ENCODE measurements around the gene ZFAND2A. TPM values are rescaled to one million over a fixed set of nuclear protein-coding genes. Genes with fewer than 3 reads are reported as not detected.

The ZFAND2A gene
- total and polyA plus RNA-seq, 2 donors (not counting 3 experiments of a cell fraction or from before 2014, with no cell fraction given) = 31.8 to 40.6 TPM

DNA sequence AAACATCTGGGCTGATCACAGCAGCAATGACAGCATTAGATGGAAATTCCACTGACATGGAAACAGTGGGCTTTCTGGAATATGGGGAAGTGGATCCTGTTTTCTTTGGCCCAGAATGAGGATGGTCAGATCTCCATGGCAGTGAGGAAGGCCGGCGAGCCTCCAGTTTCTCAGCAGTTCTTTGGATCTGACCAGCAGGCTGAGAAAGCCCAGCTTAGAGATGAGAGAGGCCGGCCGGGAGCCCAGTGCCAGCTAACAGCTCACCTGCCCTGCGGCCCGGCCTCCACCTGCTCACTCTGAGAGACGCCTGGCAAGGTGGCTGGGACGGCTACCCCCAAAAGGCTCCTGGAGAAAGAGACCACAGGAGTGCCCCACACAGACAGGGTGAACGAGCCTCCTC, 47.9 kb downstream of the ZFAND2A start:
- Histone ChIP-seq H3K4me1 (ENCODE audit: control insufficient read depth, extremely low read depth, insufficient read depth, low read length) (peaks cover 7% of the 10 kb centered on the region), H3K9me1 (replicated peaks; ENCODE audit: control insufficient read depth, extremely low read depth, insufficient read depth, low read length) (no peaks in the 10 kb centered on the region), H2AFZ (ENCODE audit: low read depth, low read length) (no peak overlapping the region), H3K4me2 (ENCODE audit: insufficient read depth, low read length) (no peak overlapping the region), H3K79me2 (ENCODE audit: control insufficient read depth, insufficient read depth, low read length) (no peaks in the 10 kb centered on the region), H4K20me1 (replicated peaks; ENCODE audit: control insufficient read depth, extremely low read depth, insufficient read depth, low read length) (no peaks in the 10 kb centered on the region), H3K9ac (replicated peaks; ENCODE audit: extremely low read depth, insufficient read depth, low read length) (no peak overlapping the region), H3K4me3 (replicated peaks in 1 of 3; ENCODE audit: insufficient read depth in 1 of 3, low read depth in 1 of 3, low read length in 3 of 3) (no peak overlapping the region), H3K9me3 (replicated peaks; ENCODE audit: control insufficient read depth, insufficient read depth, low read length) (no peaks in the 10 kb centered on the region), H3K27ac (ENCODE audit: insufficient read depth, low read depth, low read length) (no peak overlapping the region), H3K36me3 (ENCODE audit: control insufficient read depth in 2 of 2, extremely low read depth in 1 of 2, insufficient read depth in 2 of 2, low read length in 2 of 2) (no peaks in the 10 kb centered on the region), H3K27me3 (ENCODE audit: control insufficient read depth in 2 of 2, insufficient read depth in 2 of 2, low read length in 2 of 2) (no peaks in the 10 kb centered on the region)
- dilution Hi-C loops (cut with MboI; ENCODE audit: extremely low pct_ligation_motif_present, low sequenced_read_pairs) = no loop called here
- TF ChIP-seq JUN (IDR thresholded peaks at IDR 0.05; ENCODE audit: borderline replicate concordance, insufficient read depth, insufficient read length, low read depth) (no peak), MYC (IDR thresholded peaks at IDR 0.05; ENCODE audit: low read depth, low read length) (no peak), POLR2AphosphoS5 (IDR thresholded peaks at IDR 0.05; ENCODE audit: insufficient read depth, low read depth, low read length) (no peak), FOS (IDR thresholded peaks at IDR 0.05; ENCODE audit: borderline replicate concordance, insufficient read depth, low read length) (no peak), EZH2 (IDR thresholded peaks at IDR 0.05; ENCODE audit: borderline replicate concordance, low read depth, low read length, severe bottlenecking) (no peak), GATA2 (IDR thresholded peaks at IDR 0.05; ENCODE audit: insufficient read depth, insufficient read length, low read depth, low read length) (no peak), POLR2A (IDR thresholded peaks at IDR 0.05; ENCODE audit: low read depth, low read length) (no peak)
- TF ChIP-seq, protein P1, sequence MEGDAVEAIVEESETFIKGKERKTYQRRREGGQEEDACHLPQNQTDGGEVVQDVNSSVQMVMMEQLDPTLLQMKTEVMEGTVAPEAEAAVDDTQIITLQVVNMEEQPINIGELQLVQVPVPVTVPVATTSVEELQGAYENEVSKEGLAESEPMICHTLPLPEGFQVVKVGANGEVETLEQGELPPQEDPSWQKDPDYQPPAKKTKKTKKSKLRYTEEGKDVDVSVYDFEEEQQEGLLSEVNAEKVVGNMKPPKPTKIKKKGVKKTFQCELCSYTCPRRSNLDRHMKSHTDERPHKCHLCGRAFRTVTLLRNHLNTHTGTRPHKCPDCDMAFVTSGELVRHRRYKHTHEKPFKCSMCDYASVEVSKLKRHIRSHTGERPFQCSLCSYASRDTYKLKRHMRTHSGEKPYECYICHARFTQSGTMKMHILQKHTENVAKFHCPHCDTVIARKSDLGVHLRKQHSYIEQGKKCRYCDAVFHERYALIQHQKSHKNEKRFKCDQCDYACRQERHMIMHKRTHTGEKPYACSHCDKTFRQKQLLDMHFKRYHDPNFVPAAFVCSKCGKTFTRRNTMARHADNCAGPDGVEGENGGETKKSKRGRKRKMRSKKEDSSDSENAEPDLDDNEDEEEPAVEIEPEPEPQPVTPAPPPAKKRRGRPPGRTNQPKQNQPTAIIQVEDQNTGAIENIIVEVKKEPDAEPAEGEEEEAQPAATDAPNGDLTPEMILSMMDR (IDR thresholded peaks at IDR 0.05; ENCODE audit: extremely low read depth in 1 of 2, insufficient read depth in 1 of 2, low read depth in 1 of 2, low read length in 2 of 2) = no peak
- TF ChIP-seq, protein P2, sequence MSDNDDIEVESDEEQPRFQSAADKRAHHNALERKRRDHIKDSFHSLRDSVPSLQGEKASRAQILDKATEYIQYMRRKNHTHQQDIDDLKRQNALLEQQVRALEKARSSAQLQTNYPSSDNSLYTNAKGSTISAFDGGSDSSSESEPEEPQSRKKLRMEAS (IDR thresholded peaks at IDR 0.05; ENCODE audit: insufficient read depth, insufficient read length) = no peak
- ChIA-PET CTCF (interaction anchor here (1.3 to 3.4 kb wide), 4 partner anchors 10 to 119 kb away, joined by 7 to 20 read pairs (median 10); partner anchors contain the start of gene GPER1), POLR2A (interaction anchor here (1.0 kb wide), 1 partner anchor 11 kb away, joined by 4 read pairs; no protein-coding TSS in a partner anchor)
- no TSS peak for BruUV-seq (replicated peaks)
- FAIRE-seq (peak; percentile 71), DNase-seq (ENCODE audit: low read depth, low spot score) (peak; percentile 74)
- intact Hi-C loops (cut with micrococcal nuclease) = no loop called here
